Nephron (organoid): ENCODE results near the gene ACTR1A.

Experiments used
- H3K27ac Mint-ChIP-seq, 3 experiments: 2 replicates each; pipeline ENCODE4 v1.8.0; 2020; ENCODE audit warnings: mixed read lengths in 3 of 3, mild to moderate bottlenecking in 2 of 3, moderate library complexity in 1 of 3
- H3K27me3 Mint-ChIP-seq: 2 replicates; pipeline ENCODE4 v1.8.0; 2021; ENCODE audit warnings: low read depth, mild to moderate bottlenecking, moderate library complexity, mixed read lengths
- H3K36me3 Mint-ChIP-seq: 2 replicates; pipeline ENCODE4 v1.8.0; 2020; ENCODE audit warnings: low read depth, mixed read lengths
- H3K4me1 Mint-ChIP-seq: 2 replicates; pipeline ENCODE4 v1.8.0; 2020; ENCODE audit warnings: mixed read lengths
- H3K4me3 Mint-ChIP-seq, 3 experiments: 2 replicates each; pipeline ENCODE4 v1.8.0; 2020; ENCODE audit warnings: mild to moderate bottlenecking in 3 of 3, mixed read lengths in 3 of 3, moderate library complexity in 2 of 3
- H3K9me3 Mint-ChIP-seq: 2 replicates; pipeline ENCODE4 v1.8.0; 2020; ENCODE audit warnings: mixed read lengths
- CTCF ChIP-seq, 3 experiments: fragments of 200-600 bp; sonication (generic); IDR thresholded peaks; one replicate each; pipeline ENCODE4 v1.5.0; 2021; ENCODE audit warnings: antibody characterized with exemption in 3 of 3; ENCODE audit not compliant: unreplicated experiment in 3 of 3

Gene ACTR1A

GRCh38 chr10:102475451-102476040, 27.0 kb downstream of the ACTR1A start:
- H3K4me1 Mint-ChIP-seq, result no peaks in the 10 kb centered on the region
- H3K36me3 Mint-ChIP-seq, result peaks cover 5% of the 10 kb centered on the region
- H3K9me3 Mint-ChIP-seq, result no peaks in the 10 kb centered on the region
- no peak overlapping the region for H3K4me3 Mint-ChIP-seq
- H3K27me3 Mint-ChIP-seq, result no peaks in the 10 kb centered on the region
- no peak overlapping the region for H3K27ac Mint-ChIP-seq
- TF ChIP-seq CTCF (IDR thresholded peaks at IDR 0.05; ENCODE audit: unreplicated experiment in 3 of 3), result no peak

DNA sequence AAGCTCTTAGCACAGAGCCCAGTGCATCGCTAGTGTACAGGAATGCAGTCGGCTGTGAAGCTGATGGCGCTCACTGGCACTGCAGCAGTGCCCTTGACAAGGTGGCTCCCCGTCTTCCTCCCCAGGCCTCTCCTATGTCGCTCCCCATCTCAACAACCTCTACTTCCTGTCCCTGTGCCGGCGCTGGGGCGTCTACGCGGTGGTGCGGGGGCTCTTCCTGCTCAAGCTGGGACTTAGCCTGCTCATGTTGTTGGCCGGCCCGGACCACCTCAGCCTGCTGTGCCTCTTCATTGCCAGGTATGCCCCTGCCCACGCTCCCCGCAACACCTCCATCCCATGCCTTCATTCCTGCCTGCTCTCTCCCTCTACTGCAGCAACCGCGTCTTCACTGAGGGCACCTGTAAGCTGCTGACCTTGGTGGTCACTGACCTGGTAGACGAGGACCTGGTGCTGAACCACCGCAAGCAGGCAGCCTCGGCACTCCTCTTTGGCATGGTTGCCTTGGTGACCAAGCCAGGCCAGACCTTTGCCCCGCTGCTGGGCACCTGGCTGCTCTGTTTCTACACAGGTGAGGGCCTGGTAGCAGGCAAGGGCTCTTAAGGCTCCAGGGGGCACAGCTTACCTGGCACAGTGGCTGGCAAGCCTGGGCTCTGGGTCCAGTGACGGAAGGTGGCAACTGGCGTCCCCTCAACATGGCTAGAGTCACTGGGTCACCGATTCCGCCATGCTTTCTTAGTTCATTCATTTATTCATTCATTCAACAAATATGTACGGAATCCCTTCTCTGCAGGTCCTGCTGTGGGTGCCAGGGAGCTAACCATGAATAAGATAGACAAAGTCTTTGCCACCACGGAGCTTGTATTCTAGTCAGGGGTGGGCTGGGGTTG, 28.8 kb downstream of the ACTR1A start:
- Mint-ChIP-seq H3K4me1 (no peaks in the 10 kb centered on the region), H3K36me3 (peaks cover under 1% of the 10 kb centered on the region), H3K27me3 (no peaks in the 10 kb centered on the region), H3K9me3 (no peaks in the 10 kb centered on the region), H3K4me3 (no peak overlapping the region), H3K27ac (no peak overlapping the region)
- no peak for TF ChIP-seq CTCF (IDR thresholded peaks at IDR 0.05; ENCODE audit: unreplicated experiment in 3 of 3)

- H3K27me3 Mint-ChIP-seq, result no peaks in the 10 kb centered on the region
- TF ChIP-seq CTCF (IDR thresholded peaks at IDR 0.05; ENCODE audit: unreplicated experiment in 3 of 3), result no peak
- H3K27ac Mint-ChIP-seq, result no peak overlapping the region
- H3K36me3 Mint-ChIP-seq, result no peaks in the 10 kb centered on the region
- H3K4me3 Mint-ChIP-seq, result no peak overlapping the region
- H3K9me3 Mint-ChIP-seq, result no peaks in the 10 kb centered on the region
- H3K4me1 Mint-ChIP-seq, result no peaks in the 10 kb centered on the region
Observed at GRCh38 chr10:102470579-102471546, 31.6 kb downstream of the ACTR1A start.

GRCh38 chr10:102468683-102469082, 33.8 kb downstream of the ACTR1A start:
- Mint-ChIP-seq H3K4me1 (no peaks in the 10 kb centered on the region), H3K27me3 (peaks cover 8% of the 10 kb centered on the region), H3K27ac (no peak overlapping the region), H3K36me3 (no peaks in the 10 kb centered on the region), H3K4me3 (no peak overlapping the region), H3K9me3 (no peaks in the 10 kb centered on the region)
- TF ChIP-seq CTCF (IDR thresholded peaks at IDR 0.05; ENCODE audit: unreplicated experiment in 3 of 3), result no peak

GRCh38 chr10:102467971-102468438, 34.5 kb downstream of the ACTR1A start:
- no peaks in the 10 kb centered on the region for H3K4me1 Mint-ChIP-seq

More at GRCh38 chr10:102467971-102468438, 34.5 kb downstream of the ACTR1A start:
- Mint-ChIP-seq H3K27ac (no peak overlapping the region), H3K4me3 (no peak overlapping the region), H3K36me3 (no peaks in the 10 kb centered on the region), H3K9me3 (no peaks in the 10 kb centered on the region), H3K27me3 (peaks cover 13% of the 10 kb centered on the region)
- no peak for TF ChIP-seq CTCF (IDR thresholded peaks at IDR 0.05; ENCODE audit: unreplicated experiment in 3 of 3)
